ENCODE results near the gene ACTL10.

- TF ChIP-seq CTCF (IDR thresholded peaks at IDR 0.05) (no peak), CHD4 (IDR thresholded peaks at IDR 0.05; ENCODE audit: borderline replicate concordance) (no peak), POLR2A (IDR thresholded peaks at IDR 0.05; ENCODE audit: low read length) (no peak), MAX (IDR thresholded peaks at IDR 0.05) (no peak), RAD21 (conservative IDR thresholded peaks at IDR 0.05 in 1 of 2, IDR thresholded peaks at IDR 0.05 in 1 of 2) (no peak), ZC3H11A (IDR thresholded peaks at IDR 0.05) (no peak), PBX3 (IDR thresholded peaks at IDR 0.05) (no peak), TP53 (CRISPR knock-in tag; IDR thresholded peaks at IDR 0.05) (no peak), REST (IDR thresholded peaks at IDR 0.05) (no peak), JUN (IDR thresholded peaks at IDR 0.05) (no peak)
Observed at GRCh38 chr20:33626190-33626589, 40.6 kb upstream of the ACTL10 start.

All from A549 (cell line).